Gastrocnemius medialis (tissue), 4 donors: ENCODE results near the gene ITGB3.
"Not testable (repeated sequence)": the region's sequence is repeated elsewhere in the genome, so short reads cannot be mapped to it uniquely, and the experiment has no call there.

Experiments
- POLR2A ChIP-seq, 2 donors: fragments of 450-650 bp; IDR thresholded peaks; one replicate each; pipeline ENCODE4 v1.6.1; 2017; ENCODE audit warnings: antibody characterized with exemption in 2 of 2, mild to moderate bottlenecking in 2 of 2, moderate library complexity in 2 of 2
- TF ChIP-seq, protein P1 (sequence below), 5 experiments: fragments of 450-650 bp in 3 of 5; fragments of 200-600 bp in 2 of 5; sonication (generic) in 2 of 5; IDR thresholded peaks in 4 of 5; conservative IDR thresholded peaks in 1 of 5; 1 replicate in 4 of 5; 2 replicates in 1 of 5; pipeline ENCODE4 v1.5.1; 2016 to 2019; ENCODE audit warnings: antibody characterized with exemption in 5 of 5, mild to moderate bottlenecking in 3 of 5, moderate library complexity in 3 of 5

DNA sequence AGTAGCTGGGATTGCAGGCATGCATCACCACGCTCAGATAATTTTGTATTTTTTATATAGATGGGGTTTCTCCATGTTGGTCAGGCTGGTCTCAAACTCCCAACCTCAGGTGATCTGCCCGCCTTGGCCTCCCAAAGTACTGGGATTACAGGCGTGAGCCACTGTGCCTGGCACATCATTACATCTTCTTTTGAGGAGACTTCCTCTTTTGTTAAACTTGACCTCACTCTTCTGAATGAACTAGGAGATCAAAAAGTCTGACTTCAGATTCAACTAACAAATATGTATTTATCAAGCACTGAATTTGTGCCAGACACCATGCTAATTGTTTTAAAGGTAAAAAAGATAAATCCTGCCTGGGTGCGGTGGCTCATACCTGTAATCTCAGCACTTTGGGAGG lies 36.8 kb upstream of the ITGB3 start:
- not testable (repeated sequence) for TF ChIP-seq POLR2A (IDR thresholded peaks at IDR 0.05)
- TF ChIP-seq, protein P1, sequence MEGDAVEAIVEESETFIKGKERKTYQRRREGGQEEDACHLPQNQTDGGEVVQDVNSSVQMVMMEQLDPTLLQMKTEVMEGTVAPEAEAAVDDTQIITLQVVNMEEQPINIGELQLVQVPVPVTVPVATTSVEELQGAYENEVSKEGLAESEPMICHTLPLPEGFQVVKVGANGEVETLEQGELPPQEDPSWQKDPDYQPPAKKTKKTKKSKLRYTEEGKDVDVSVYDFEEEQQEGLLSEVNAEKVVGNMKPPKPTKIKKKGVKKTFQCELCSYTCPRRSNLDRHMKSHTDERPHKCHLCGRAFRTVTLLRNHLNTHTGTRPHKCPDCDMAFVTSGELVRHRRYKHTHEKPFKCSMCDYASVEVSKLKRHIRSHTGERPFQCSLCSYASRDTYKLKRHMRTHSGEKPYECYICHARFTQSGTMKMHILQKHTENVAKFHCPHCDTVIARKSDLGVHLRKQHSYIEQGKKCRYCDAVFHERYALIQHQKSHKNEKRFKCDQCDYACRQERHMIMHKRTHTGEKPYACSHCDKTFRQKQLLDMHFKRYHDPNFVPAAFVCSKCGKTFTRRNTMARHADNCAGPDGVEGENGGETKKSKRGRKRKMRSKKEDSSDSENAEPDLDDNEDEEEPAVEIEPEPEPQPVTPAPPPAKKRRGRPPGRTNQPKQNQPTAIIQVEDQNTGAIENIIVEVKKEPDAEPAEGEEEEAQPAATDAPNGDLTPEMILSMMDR (IDR thresholded peaks at IDR 0.05 in 4 of 5, conservative IDR thresholded peaks at IDR 0.05 in 1 of 5), result not testable (repeated sequence)
